ENCODE results near the gene DNAJB5. TPM values are rescaled to one million over a fixed set of nuclear protein-coding genes. Genes with fewer than 3 reads are reported as not detected.

DNAJB5 gene
- total RNA-seq, 1 donor from 2014 or later: 57.1 TPM

GRCh38 chr9:34983209-34983608, 6.3 kb upstream of the DNAJB5 start:
- no peak for DNase-seq (ENCODE audit: low spot score in 2 of 2)
- no peak for FAIRE-seq

GRCh38 chr9:34984049-34984448, 5.5 kb upstream of the DNAJB5 start:
- no peak for DNase-seq (ENCODE audit: low spot score in 2 of 2)
- FAIRE-seq: no peak

GRCh38 chr9:34985311-34985899, 4.1 kb upstream of the DNAJB5 start:
- DNase-seq (ENCODE audit: low spot score in 2 of 2) (no peak), FAIRE-seq (no peak)

GRCh38 chr9:34986540-34987047, 3.0 kb upstream of the DNAJB5 start:
- no peak for DNase-seq (ENCODE audit: low spot score in 2 of 2)
- FAIRE-seq: no peak

- FAIRE-seq (no peak), DNase-seq (ENCODE audit: low spot score in 2 of 2) (no peak)
These were observed 2.2 kb upstream of the DNAJB5 start for GRCh38 chr9:34987160-34987901.

GRCh38 chr9:34988218-34989002, 1.1 kb upstream of the DNAJB5 start:
- DNase-seq (ENCODE audit: low spot score in 2 of 2) (no peak), FAIRE-seq (no peak)

- DNase-seq (ENCODE audit: low spot score in 2 of 2): peak; percentile 45 to 73
- FAIRE-seq: no peak
These were observed 546 bp downstream of the DNAJB5 start for GRCh38 chr9:34989946-34990635.

GRCh38 chr9:34990908-34991606, 1.5 kb downstream of the DNAJB5 start:
- FAIRE-seq: no peak
- no peak for DNase-seq (ENCODE audit: low spot score in 2 of 2)

- FAIRE-seq (no peak), DNase-seq (ENCODE audit: low spot score in 2 of 2) (no peak)
These were observed 2.2 kb downstream of the DNAJB5 start for GRCh38 chr9:34991607-34992375.

GRCh38 chr9:34992376-34992951, 2.9 kb downstream of the DNAJB5 start:
- FAIRE-seq (no peak), DNase-seq (ENCODE audit: low spot score in 2 of 2) (peak in 1 of 2 donors; percentile 43)

- FAIRE-seq (no peak), DNase-seq (ENCODE audit: low spot score in 2 of 2) (peak; percentile 12 to 49)
These were observed 4.1 kb downstream of the DNAJB5 start for GRCh38 chr9:34993502-34994259.

GRCh38 chr9:34994260-34994899, 4.8 kb downstream of the DNAJB5 start:
- peak; percentile 23 to 43 for DNase-seq (ENCODE audit: low spot score in 2 of 2)
- FAIRE-seq: no peak

- DNase-seq (ENCODE audit: low spot score in 2 of 2) (peak in 1 of 2 donors; percentile 4), FAIRE-seq (no peak)
These were observed 5.5 kb downstream of the DNAJB5 start for GRCh38 chr9:34994900-34995669.

GRCh38 chr9:34995670-34996060, 6.1 kb downstream of the DNAJB5 start:
- DNase-seq (ENCODE audit: low spot score in 2 of 2) (peak; percentile 0 to 2), FAIRE-seq (no peak)

- no peak for FAIRE-seq
- peak in 1 of 2 donors; percentile 0 for DNase-seq (ENCODE audit: low spot score in 2 of 2)
These were observed 6.8 kb downstream of the DNAJB5 start for GRCh38 chr9:34996181-34996904.

- no peak for FAIRE-seq
These were observed 7.3 kb downstream of the DNAJB5 start for GRCh38 chr9:34996905-34997279.

More at GRCh38 chr9:34996905-34997279, 7.3 kb downstream of the DNAJB5 start:
- DNase-seq (ENCODE audit: low spot score in 2 of 2): peak in 1 of 2 donors; percentile 1
